ENCODE data around the gene LEKR1.

LEKR1 gene

DNA sequence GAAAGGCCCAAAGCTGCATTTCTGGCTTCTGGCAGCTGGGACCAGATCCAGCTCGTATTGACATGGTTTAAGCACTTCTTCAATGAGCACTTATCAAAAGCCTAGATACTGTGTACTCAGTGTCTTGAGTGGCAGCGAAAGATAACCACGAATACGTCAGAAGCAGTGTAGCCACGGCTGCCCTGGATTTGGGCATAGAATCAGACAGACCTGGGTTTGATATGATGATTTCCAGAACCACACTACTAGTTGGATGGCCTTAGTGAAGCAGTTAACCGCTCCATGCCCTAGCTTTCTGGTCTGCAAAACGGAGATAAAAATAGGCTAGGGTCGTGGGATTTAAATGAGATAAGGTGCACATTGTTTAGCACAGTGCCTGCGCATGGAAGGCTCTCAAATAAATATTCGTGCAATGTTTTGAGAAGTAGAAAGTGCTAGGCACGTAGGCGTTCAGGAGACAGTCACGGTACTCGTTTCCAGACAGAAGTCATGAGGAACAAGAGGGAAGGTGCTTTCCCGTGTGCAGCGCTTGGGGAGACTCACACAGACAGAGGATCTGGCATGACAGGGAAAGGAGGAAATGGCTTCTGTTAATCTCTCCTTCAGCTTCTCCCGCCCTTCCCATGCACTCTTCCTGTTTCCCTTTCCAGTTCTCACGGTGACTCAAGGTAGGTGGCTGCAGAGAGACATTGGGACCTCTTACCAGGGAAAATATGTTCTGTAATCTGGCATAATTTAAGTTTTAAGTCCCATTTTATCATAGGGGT, 263.5 kb downstream of the LEKR1 start:
- TF ChIP-seq TSHZ2 (CRISPR knock-in tag; IDR thresholded peaks at IDR 0.05): 0 out of 2 replicates have a peak, but pooled peaks have one; percentile 30
- TF ChIP-seq ZNF565 (CRISPR knock-in tag; conservative IDR thresholded peaks at IDR 0.05; ENCODE audit: low read depth): no peak
- TF ChIP-seq TCF4 (CRISPR knock-in tag; IDR thresholded peaks at IDR 0.05; ENCODE audit: borderline replicate concordance): no peak
- ATAC-seq: peak; percentile 2; the same call in 2 of the 3 replicates

DNA sequence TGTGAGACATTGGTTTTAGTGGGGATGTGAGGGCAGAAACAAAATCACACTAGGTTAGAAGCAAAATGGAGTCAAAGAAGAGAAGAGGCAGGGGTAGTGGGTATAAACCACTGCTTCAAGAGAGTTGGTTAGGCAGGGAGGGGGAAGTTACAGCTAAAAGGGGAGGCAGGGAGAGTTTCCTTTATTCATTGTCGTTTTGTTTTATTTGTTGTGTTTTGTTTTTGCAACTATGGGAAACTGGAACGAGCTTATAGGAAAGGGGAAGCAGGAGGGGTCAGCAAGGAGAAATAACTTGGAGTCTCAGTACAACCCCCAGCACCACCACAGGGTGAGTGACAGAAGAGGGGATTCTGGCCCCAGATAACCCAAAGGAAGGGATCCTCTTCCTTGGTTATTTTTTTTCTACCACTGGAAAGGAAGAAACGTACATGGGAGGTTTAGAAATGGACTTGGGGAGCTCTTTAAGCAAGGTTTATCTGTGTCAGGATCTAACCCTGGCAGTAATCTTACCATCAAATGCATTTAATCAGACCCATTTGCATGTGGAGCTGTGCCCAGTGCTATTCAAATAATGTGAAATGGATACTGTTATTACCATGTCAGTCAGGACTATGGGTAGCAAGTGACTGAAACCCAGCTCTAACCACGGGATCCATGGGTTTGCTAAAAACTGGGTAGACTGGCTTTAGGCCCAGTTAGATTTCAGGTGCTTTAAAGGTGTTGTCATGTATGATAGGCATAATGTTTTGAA, 265.1 kb downstream of the LEKR1 start:
- TF ChIP-seq ZNF8 (CRISPR knock-in tag; IDR thresholded peaks at IDR 0.05): no peak
- TF ChIP-seq ZNF565 (CRISPR knock-in tag; conservative IDR thresholded peaks at IDR 0.05; ENCODE audit: low read depth): no peak
- TF ChIP-seq OSR1 (CRISPR knock-in tag; IDR thresholded peaks at IDR 0.05): no peak
- TF ChIP-seq ZNF70 (CRISPR knock-in tag; IDR thresholded peaks at IDR 0.05): no peak
- no peak for TF ChIP-seq POU6F1 (CRISPR knock-in tag; IDR thresholded peaks at IDR 0.05; ENCODE audit: borderline replicate concordance, low read depth)
- TF ChIP-seq ARNTL (CRISPR knock-in tag; IDR thresholded peaks at IDR 0.05; ENCODE audit: borderline replicate concordance, low read depth): no peak
- TF ChIP-seq CREB5 (CRISPR knock-in tag; IDR thresholded peaks at IDR 0.05; ENCODE audit: low read depth): no peak
- TF ChIP-seq, protein P1, sequence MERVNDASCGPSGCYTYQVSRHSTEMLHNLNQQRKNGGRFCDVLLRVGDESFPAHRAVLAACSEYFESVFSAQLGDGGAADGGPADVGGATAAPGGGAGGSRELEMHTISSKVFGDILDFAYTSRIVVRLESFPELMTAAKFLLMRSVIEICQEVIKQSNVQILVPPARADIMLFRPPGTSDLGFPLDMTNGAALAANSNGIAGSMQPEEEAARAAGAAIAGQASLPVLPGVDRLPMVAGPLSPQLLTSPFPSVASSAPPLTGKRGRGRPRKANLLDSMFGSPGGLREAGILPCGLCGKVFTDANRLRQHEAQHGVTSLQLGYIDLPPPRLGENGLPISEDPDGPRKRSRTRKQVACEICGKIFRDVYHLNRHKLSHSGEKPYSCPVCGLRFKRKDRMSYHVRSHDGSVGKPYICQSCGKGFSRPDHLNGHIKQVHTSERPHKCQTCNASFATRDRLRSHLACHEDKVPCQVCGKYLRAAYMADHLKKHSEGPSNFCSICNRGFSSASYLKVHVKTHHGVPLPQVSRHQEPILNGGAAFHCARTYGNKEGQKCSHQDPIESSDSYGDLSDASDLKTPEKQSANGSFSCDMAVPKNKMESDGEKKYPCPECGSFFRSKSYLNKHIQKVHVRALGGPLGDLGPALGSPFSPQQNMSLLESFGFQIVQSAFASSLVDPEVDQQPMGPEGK (CRISPR knock-in tag; IDR thresholded peaks at IDR 0.05; ENCODE audit: borderline replicate concordance): no peak
- TF ChIP-seq ZFP3 (CRISPR knock-in tag; IDR thresholded peaks at IDR 0.05): no peak
- ATAC-seq: no peak

GRCh38 chr3:157092230-157092629, 266.1 kb downstream of the LEKR1 start:
- no peak for TF ChIP-seq OSR1 (CRISPR knock-in tag; IDR thresholded peaks at IDR 0.05)
- ATAC-seq: no peak

- TF ChIP-seq TSHZ2 (CRISPR knock-in tag; IDR thresholded peaks at IDR 0.05) (no peak), ISL1 (CRISPR knock-in tag; IDR thresholded peaks at IDR 0.05) (no peak), ARNTL (CRISPR knock-in tag; IDR thresholded peaks at IDR 0.05; ENCODE audit: borderline replicate concordance, low read depth) (no peak), RARB (CRISPR knock-in tag; IDR thresholded peaks at IDR 0.05) (no peak), BACH2 (CRISPR knock-in tag; IDR thresholded peaks at IDR 0.05; ENCODE audit: borderline replicate concordance) (no peak), POU6F1 (CRISPR knock-in tag; IDR thresholded peaks at IDR 0.05; ENCODE audit: borderline replicate concordance, low read depth) (no peak), CSRNP3 (CRISPR knock-in tag; IDR thresholded peaks at IDR 0.05) (no peak), ZFP3 (CRISPR knock-in tag; IDR thresholded peaks at IDR 0.05) (no peak)
- ATAC-seq: no peak
Observed at GRCh38 chr3:157093096-157093495, 266.9 kb downstream of the LEKR1 start.
